Measurements from ENCODE around the gene GMDS.

- no peak for TF ChIP-seq POLR2A (IDR thresholded peaks at IDR 0.05)
- TF ChIP-seq CTCF (IDR thresholded peaks at IDR 0.05) = no peak
These were observed 319.5 kb downstream of the GMDS start for GRCh38 chr6:1925743-1926430.

Data from Peyer's patch (tissue), 4 donors.